PC-9 (cell line): ENCODE results near the gene UBE2G2. TPM values are rescaled to one million over a fixed set of nuclear protein-coding genes. Genes with fewer than 3 reads are reported as not detected.

Experiments
- BruUV-seq: library from RNA; stranded (reverse); fragments of 400-500 nt; replicated peaks from 2 replicates; lab custom pipeline; 2021; lab: Mats Ljungman, UMichigan
- CTCF ChIA-PET: fragments of 300-600 bp; sonication (Branson Sonifier 250); formaldehyde crosslinking; loops from one replicate; lab custom pipeline; 2022; ENCODE audit warnings: antibody characterized with exemption; lab: Charles Lee
- POLR2A ChIA-PET: fragments of 300-600 bp; sonication (Branson Sonifier 250); formaldehyde crosslinking; loops from one replicate; lab custom pipeline; 2022; ENCODE audit warnings: antibody characterized with exemption; ENCODE audit not compliant: unreplicated experiment; lab: Charles Lee
- DNase-seq, 2 experiments: peaks; one replicate each; pipeline versions ENCODE4 v3.0.0 to v3.0.0-alpha.2; 2015 to 2022; ENCODE audit warnings: mixed read lengths in 1 of 2
- H2AFZ ChIP-seq: fragments of 200-600 bp; sonication (generic); 2 replicates; pipeline ENCODE4 v1.8.1; 2017; ENCODE audit warnings: antibody characterized with exemption
- H3F3A ChIP-seq: fragments of 200-600 bp; sonication (generic); 2 replicates; pipeline ENCODE4 v1.8.1; 2017; ENCODE audit warnings: antibody characterized with exemption, mild to moderate bottlenecking, low read depth; ENCODE audit not compliant: insufficient read depth
- H3K27ac ChIP-seq: fragments of 200-600 bp; sonication (generic); 2 replicates; pipeline ENCODE4 v1.6.1; 2016; ENCODE audit warnings: mixed run types
- H3K27me3 ChIP-seq: fragments of 200-600 bp; sonication (generic); 2 replicates; pipeline ENCODE4 v1.6.1; 2016; ENCODE audit warnings: low read depth, mixed run types; ENCODE audit not compliant: insufficient read depth
- H3K36me3 ChIP-seq: fragments of 200-600 bp; sonication (generic); 2 replicates; pipeline ENCODE4 v1.6.1; 2016; ENCODE audit warnings: low read depth, mixed run types
- H3K4me1 ChIP-seq: fragments of 200-600 bp; sonication (generic); replicated peaks from 2 replicates; pipeline ENCODE4 v1.6.1; 2016; ENCODE audit warnings: mixed run types; ENCODE audit not compliant: insufficient read depth
- H3K4me2 ChIP-seq: fragments of 200-600 bp; sonication (generic); 2 replicates; pipeline ENCODE4 v1.6.1; 2017; ENCODE audit warnings: mixed run types
- H3K4me3 ChIP-seq: fragments of 200-600 bp; sonication (generic); 2 replicates; pipeline ENCODE4 v1.6.1; 2016; ENCODE audit warnings: mixed run types
- H3K79me2 ChIP-seq: fragments of 200-600 bp; sonication (generic); 2 replicates; pipeline ENCODE4 v1.6.1; 2017; ENCODE audit warnings: low read depth, mixed run types
- H3K9me2 ChIP-seq: fragments of 200-600 bp; sonication (generic); 2 replicates; pipeline ENCODE4 v1.8.1; 2017; ENCODE audit warnings: mild to moderate bottlenecking; ENCODE audit not compliant: insufficient read depth
- H3K9me3 ChIP-seq: fragments of 200-600 bp; sonication (generic); 2 replicates; pipeline ENCODE4 v1.8.1; 2016; ENCODE audit warnings: low read depth; ENCODE audit not compliant: insufficient read depth
- H4K20me1 ChIP-seq: fragments of 200-600 bp; sonication (generic); 2 replicates; pipeline ENCODE4 v1.8.1; 2017; ENCODE audit not compliant: insufficient read depth
- CTCF ChIP-seq: fragments of 200-600 bp; sonication (generic); conservative IDR thresholded peaks from 2 replicates; pipeline ENCODE4 v1.6.1; 2017; ENCODE audit warnings: mixed run types, antibody characterized with exemption, mild to moderate bottlenecking, moderate library complexity
- EZH2 ChIP-seq: fragments of 200-600 bp; sonication (generic); IDR thresholded peaks from 2 replicates; pipeline ENCODE4 v1.8.0; 2017; ENCODE audit warnings: antibody characterized with exemption, low read depth
- intact Hi-C: fragments of 100-400 bp; cut with micrococcal nuclease; formaldehyde crosslinking; loops from one replicate; pipeline ENCODE4 v1.10.0; 2022; ENCODE audit not compliant: unreplicated experiment
- total RNA-seq: library from RNA; stranded (reverse); gene quantifications from 2 replicates; pipeline ENCODE4 v1.2.3, GENCODE V29; 2021

The UBE2G2 gene
- total RNA-seq, 1 experiment from 2014 or later = 51.9 TPM

- no peaks in the 10 kb centered on the region for H3K36me3 ChIP-seq
- intact Hi-C loops = no loop called here
- H3K4me3 ChIP-seq = no peak overlapping the region
- H3K9me3 ChIP-seq = no peaks in the 10 kb centered on the region
- ChIA-PET CTCF (no interaction called here), POLR2A (no interaction called here)
- no peak overlapping the region for H3K27ac ChIP-seq
- H3K4me2 ChIP-seq = no peak overlapping the region
- peaks cover 71% of the 10 kb centered on the region for H3K27me3 ChIP-seq
- no peak overlapping the region for H2AFZ ChIP-seq
- no peaks in the 10 kb centered on the region for H3K79me2 ChIP-seq
- no TSS peak for BruUV-seq
- TF ChIP-seq CTCF (no peak), EZH2 (no peak)
- H3K4me1 ChIP-seq = no peaks in the 10 kb centered on the region
- H3K9me2 ChIP-seq = no peaks in the 10 kb centered on the region
- DNase-seq = no peak
- H3F3A ChIP-seq = no peaks in the 10 kb centered on the region
- H4K20me1 ChIP-seq = no peaks in the 10 kb centered on the region
These were observed 78.2 kb downstream of the UBE2G2 start for GRCh38 chr21:44723177-44724131.

GRCh38 chr21:44722731-44723130 lies 78.9 kb downstream of the UBE2G2 start:
- ChIA-PET CTCF (no interaction called here), POLR2A (no interaction called here)

GRCh38 chr21:44720170-44720569 lies 81.5 kb downstream of the UBE2G2 start:
- H2AFZ ChIP-seq = no peak overlapping the region
- peaks cover 53% of the 10 kb centered on the region for H3K27me3 ChIP-seq
- no TSS peak for BruUV-seq
- H3K36me3 ChIP-seq = no peaks in the 10 kb centered on the region
- no peak for DNase-seq
- no peaks in the 10 kb centered on the region for H3K9me3 ChIP-seq
- H3F3A ChIP-seq = no peaks in the 10 kb centered on the region
- TF ChIP-seq EZH2 (no peak), CTCF (no peak)
- intact Hi-C loops = no loop called here
- no peaks in the 10 kb centered on the region for H3K79me2 ChIP-seq
- H3K9me2 ChIP-seq = no peaks in the 10 kb centered on the region
- POLR2A ChIA-PET = no interaction called here
- H3K4me2 ChIP-seq = no peak overlapping the region
- H3K4me1 ChIP-seq = no peaks in the 10 kb centered on the region
- H4K20me1 ChIP-seq = no peaks in the 10 kb centered on the region
- CTCF ChIA-PET = no interaction called here
- H3K4me3 ChIP-seq = no peak overlapping the region
- H3K27ac ChIP-seq = no peak overlapping the region

More at GRCh38 chr21:44722731-44723130, 78.9 kb downstream of the UBE2G2 start:
- intact Hi-C loops = no loop called here
- no peak overlapping the region for H3K4me2 ChIP-seq
- TF ChIP-seq CTCF (no peak), EZH2 (no peak)
- no peaks in the 10 kb centered on the region for H3K36me3 ChIP-seq
- DNase-seq = no peak
- H4K20me1 ChIP-seq = no peaks in the 10 kb centered on the region
- no peak overlapping the region for H3K27ac ChIP-seq
- no peaks in the 10 kb centered on the region for H3K9me3 ChIP-seq
- no peaks in the 10 kb centered on the region for H3K9me2 ChIP-seq
- H3K79me2 ChIP-seq = no peaks in the 10 kb centered on the region
- no peak overlapping the region for H3K4me3 ChIP-seq
- no peaks in the 10 kb centered on the region for H3F3A ChIP-seq
- BruUV-seq = no TSS peak
- H3K27me3 ChIP-seq = peaks cover 65% of the 10 kb centered on the region
- no peak overlapping the region for H2AFZ ChIP-seq
- H3K4me1 ChIP-seq = no peaks in the 10 kb centered on the region

Other genes with a start within 250 kb of the UBE2G2 start
- not detected in 2 replicates for gene KRTAP10-3, start 243.0 kb downstream of the UBE2G2 start, total RNA-seq
- not detected in 2 replicates for gene KRTAP10-4, start 228.1 kb downstream of the UBE2G2 start, total RNA-seq
- gene KRTAP10-5, start 221.2 kb downstream of the UBE2G2 start, total RNA-seq = not detected in 2 replicates
- not detected in 2 replicates for gene KRTAP10-6, start 209.3 kb downstream of the UBE2G2 start, total RNA-seq
- gene KRTAP10-7, start 201.2 kb downstream of the UBE2G2 start, total RNA-seq = not detected in 2 replicates
- not detected in 2 replicates for gene KRTAP10-8, start 189.7 kb downstream of the UBE2G2 start, total RNA-seq
- not detected in 2 replicates for gene KRTAP10-9, start 174.7 kb downstream of the UBE2G2 start, total RNA-seq
- not detected in 2 replicates for gene KRTAP10-10, start 164.5 kb downstream of the UBE2G2 start, total RNA-seq
- gene KRTAP10-11, start 155.4 kb downstream of the UBE2G2 start, total RNA-seq = not detected in 2 replicates
- not detected in 2 replicates for gene KRTAP12-4, start 147.2 kb downstream of the UBE2G2 start, total RNA-seq
- not detected in 2 replicates for gene KRTAP12-3, start 143.9 kb downstream of the UBE2G2 start, total RNA-seq
- gene KRTAP12-2, start 134.9 kb downstream of the UBE2G2 start, total RNA-seq = not detected in 2 replicates
- gene KRTAP12-1, start 119.7 kb downstream of the UBE2G2 start, total RNA-seq = not detected in 2 replicates
- gene KRTAP10-12, start 104.6 kb downstream of the UBE2G2 start, total RNA-seq = not detected in 2 replicates
- gene TSPEAR, start 90.2 kb downstream of the UBE2G2 start, total RNA-seq = not detected in 2 replicates
- gene SUMO3, start 16.2 kb upstream of the UBE2G2 start, total RNA-seq = 79.6 and 81.5 TPM in 2 replicates
- gene PTTG1IP, start 71.9 kb upstream of the UBE2G2 start, total RNA-seq = 162 and 174 TPM in 2 replicates
- 3.6 and 6.0 TPM in 2 replicates for gene ITGB2, start 119.1 kb upstream of the UBE2G2 start, total RNA-seq
- gene SLX9, start 138.2 kb upstream of the UBE2G2 start, total RNA-seq = 22.8 and 30.4 TPM in 2 replicates